ENCODE measurements around the gene FLOT1.
A peak's percentile ranks its signal among the peaks of the same experiment; 100 is the strongest.

DNA sequence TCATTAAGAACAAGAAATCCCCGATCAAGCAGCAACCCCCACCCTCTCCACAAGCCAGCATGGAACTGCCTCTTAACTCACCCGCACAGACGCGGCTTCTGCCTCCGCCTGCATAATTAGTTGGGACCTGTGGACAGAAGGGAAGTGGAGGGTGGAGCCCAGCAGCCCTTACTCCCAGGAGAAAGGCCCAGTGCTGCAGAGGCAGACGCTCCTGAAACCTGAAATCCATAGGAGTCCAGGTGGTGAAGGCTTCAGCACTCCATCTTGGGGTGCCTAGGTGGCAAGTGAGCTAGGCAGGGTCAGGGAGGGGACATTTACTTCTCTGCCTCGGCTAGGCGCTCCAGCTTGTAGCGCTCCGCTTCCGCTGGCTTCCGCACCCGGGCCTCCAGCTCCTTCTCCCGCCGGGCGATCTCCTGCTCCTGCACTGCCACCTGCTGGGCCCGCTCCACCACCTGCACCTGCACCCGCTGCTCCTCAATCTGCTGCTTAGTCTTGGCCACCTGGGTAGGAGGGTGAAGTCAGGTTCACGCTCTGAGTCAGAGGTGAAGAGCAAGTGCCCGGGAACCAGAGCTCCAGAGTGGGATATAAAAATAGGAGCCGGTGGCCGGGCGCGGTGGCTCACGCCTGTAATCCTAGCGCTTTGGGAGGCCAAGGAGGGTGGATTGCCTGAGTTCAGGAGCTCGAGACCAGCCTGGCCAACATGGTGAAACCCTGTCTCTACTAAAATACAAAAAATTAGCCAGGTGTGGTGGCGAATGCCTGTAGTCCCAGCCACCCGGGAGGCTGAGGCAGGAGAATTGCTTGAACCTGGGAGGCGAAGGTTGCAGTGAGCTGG lies 11.7 kb downstream of the FLOT1 start:
- TF ChIP-seq CTCF (IDR thresholded peaks at IDR 0.05) = peak; percentile 48 to 93 (median 85)
- no peak for TF ChIP-seq POLR2A (IDR thresholded peaks at IDR 0.05)

Data from esophagus squamous epithelium (tissue), 4 donors.